Ramos (cell line): ENCODE data around the gene XRCC3.

Source experiments
- in situ Hi-C: fragments of 300-500 bp; cut with MboI; formaldehyde crosslinking; loops from one replicate; pipeline ENCODE4 v1.14.3; 2022; ENCODE audit warnings: low sequenced_read_pairs; ENCODE audit not compliant: unreplicated experiment

XRCC3 gene

GRCh38 chr14:103739466-103739792, 24.2 kb upstream of the XRCC3 start:
- in situ Hi-C loops, result no loop called here

GRCh38 chr14:103738701-103739451, 23.6 kb upstream of the XRCC3 start:
- in situ Hi-C loops, result no loop called here

GRCh38 chr14:103738166-103738565, 22.9 kb upstream of the XRCC3 start:
- in situ Hi-C loops, result no loop called here

- in situ Hi-C loops, result no loop called here
These were observed 22.3 kb upstream of the XRCC3 start for GRCh38 chr14:103737432-103738045.

GRCh38 chr14:103736546-103737431, 21.5 kb upstream of the XRCC3 start:
- in situ Hi-C loops, result no loop called here

GRCh38 chr14:103735815-103736545, 20.7 kb upstream of the XRCC3 start:
- in situ Hi-C loops, result no loop called here

- in situ Hi-C loops, result no loop called here
These were observed 20.2 kb upstream of the XRCC3 start for GRCh38 chr14:103735439-103735814.

GRCh38 chr14:103735022-103735421, 19.8 kb upstream of the XRCC3 start:
- in situ Hi-C loops, result no loop called here

GRCh38 chr14:103734081-103734888, 19.0 kb upstream of the XRCC3 start:
- in situ Hi-C loops, result no loop called here

GRCh38 chr14:103733651-103734050, 18.4 kb upstream of the XRCC3 start:
- in situ Hi-C loops, result no loop called here

- in situ Hi-C loops, result no loop called here
These were observed 17.8 kb upstream of the XRCC3 start for GRCh38 chr14:103732868-103733620.

GRCh38 chr14:103731916-103732867, 16.9 kb upstream of the XRCC3 start:
- in situ Hi-C loops, result no loop called here

- in situ Hi-C loops, result no loop called here
These were observed 16.2 kb upstream of the XRCC3 start for GRCh38 chr14:103731481-103731880.

GRCh38 chr14:103730490-103731035, 15.3 kb upstream of the XRCC3 start:
- in situ Hi-C loops, result no loop called here

- in situ Hi-C loops, result no loop called here
These were observed 14.5 kb upstream of the XRCC3 start for GRCh38 chr14:103729496-103730448.

GRCh38 chr14:103728721-103729120, 13.5 kb upstream of the XRCC3 start:
- in situ Hi-C loops, result no loop called here

GRCh38 chr14:103728141-103728540, 12.9 kb upstream of the XRCC3 start:
- in situ Hi-C loops, result no loop called here
